ENCODE results near the gene ZNF223. TPM values are rescaled to one million over a fixed set of nuclear protein-coding genes. Genes with fewer than 3 reads are reported as not detected.
A peak's percentile ranks its signal among the peaks of the same experiment; 100 is the strongest.

ZNF223 gene
- total RNA-seq, 8 experiments from 2014 or later: 3.9 to 11.4 (median 7.2) TPM

DNA sequence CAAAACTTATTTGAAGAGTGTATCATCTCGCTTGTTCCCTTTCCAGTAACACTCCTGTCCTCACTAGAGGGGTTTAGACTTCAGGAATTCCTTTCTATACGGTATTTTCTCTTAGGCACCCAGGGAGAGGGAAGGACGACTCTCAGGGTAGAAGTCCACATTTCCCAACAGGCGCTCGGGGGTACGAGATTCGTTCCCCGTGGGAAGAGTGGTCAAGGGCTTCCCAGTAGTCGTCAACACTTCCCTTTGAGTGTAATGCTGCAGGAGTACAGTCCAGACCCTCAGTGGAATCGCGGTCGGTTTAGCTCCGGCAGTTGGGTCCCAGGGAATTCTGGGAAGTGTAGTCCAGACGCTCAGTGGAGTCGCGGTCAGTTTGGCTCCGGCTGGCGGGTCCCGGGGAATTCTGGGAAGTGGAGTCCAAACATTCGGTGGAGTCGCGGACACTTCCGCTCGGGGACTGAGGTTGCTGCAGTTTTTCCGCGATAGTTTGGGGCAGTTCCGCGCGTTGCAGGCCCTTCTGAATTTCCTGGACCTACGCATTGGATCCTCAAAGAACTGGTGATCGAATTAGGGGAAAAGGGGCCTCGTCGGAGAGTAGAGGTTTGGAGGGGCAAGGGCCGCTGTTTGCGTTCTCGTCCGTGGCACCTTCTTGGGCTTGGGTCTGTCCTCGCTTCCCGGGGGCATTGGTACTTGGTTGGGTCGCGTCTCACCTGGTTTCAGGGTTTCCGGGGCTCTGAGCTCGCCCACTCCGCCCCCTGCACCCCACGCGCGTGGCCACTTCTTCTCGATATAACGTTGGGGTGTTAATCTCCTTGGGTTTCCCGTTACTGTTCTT is 42.3 kb downstream of the ZNF223 start, which contains the start of gene ZNF224:
Gene ZNF224 (plus strand): TSS at position 431 of the 835 bp plus-strand sequence. CDS start 3,513 bp downstream, outside the sequence.
- H3K4me3 ChIP-seq: peak within 1 kb of the TSS; percentile 55 to 84 (median 66)
- 0 to 2% (median 0%) methylated on average over 2 to 28 of the region's 50 CpGs; no CpG with 5 or more reads in 1 of the 10 experiments for WGBS, 10 experiments
- ATAC-seq (replicated peaks in 6 of 8): peak; percentile 92 to 100 (median 99)
- in situ Hi-C loops (cut with MboI; ENCODE audit: low pct_unique_long_range_greater_than_20kb in 2 of 9, low sequenced_read_pairs in 9 of 9, unreplicated experiment in 9 of 9): no loop called here
- H3K4me1 ChIP-seq (replicated peaks in 1 of 2): peaks cover 7% of the 10 kb centered on the region in 2 donors
- peak within 1 kb of the TSS in 1 of 2 donors; percentile 38 for H3K27ac ChIP-seq

GRCh38 chr19:44107751-44108150 is 55.9 kb downstream of the ZNF223 start:
- Histone ChIP-seq H3K27ac (no peak overlapping the region), H3K4me3 (no peak overlapping the region), H3K4me1 (replicated peaks in 1 of 2) (peaks cover 3 to 5% of the 10 kb centered on the region in 2 donors)
- WGBS, 10 experiments: 80 to 100% (median 100%) methylated on average over 1 to 3 of the region's 3 CpGs; no CpG with 5 or more reads in 5 of the 10 experiments
- ATAC-seq (replicated peaks in 6 of 8): no peak
- in situ Hi-C loops (cut with MboI; ENCODE audit: low pct_unique_long_range_greater_than_20kb in 2 of 9, low sequenced_read_pairs in 9 of 9, unreplicated experiment in 9 of 9): no loop called here

DNA sequence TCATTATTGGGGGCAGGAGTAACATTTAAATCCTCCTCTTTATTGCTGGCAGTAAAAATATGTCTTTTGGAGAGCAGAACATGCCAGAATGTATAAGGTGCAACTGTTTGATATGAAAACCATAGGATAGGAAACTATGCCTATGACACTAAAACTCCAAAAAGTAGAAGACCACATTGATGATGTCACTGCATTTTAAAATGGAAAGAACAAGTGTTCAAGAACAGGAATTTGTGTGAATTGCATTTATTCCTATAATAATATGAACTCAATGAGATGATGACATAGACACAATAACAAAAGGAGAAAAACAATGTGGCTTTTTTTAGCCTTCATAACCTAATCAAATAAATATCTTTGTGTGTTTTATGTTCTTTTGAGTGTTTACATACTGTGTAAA is 57.6 kb downstream of the ZNF223 start:
- no peak overlapping the region for H3K27ac ChIP-seq
- no peak overlapping the region for H3K4me3 ChIP-seq
- in situ Hi-C loops (cut with MboI; ENCODE audit: low pct_unique_long_range_greater_than_20kb in 2 of 9, low sequenced_read_pairs in 9 of 9, unreplicated experiment in 9 of 9): no loop called here
- peaks cover 5 to 6% of the 10 kb centered on the region in 2 donors for H3K4me1 ChIP-seq (replicated peaks in 1 of 2)
- ATAC-seq (replicated peaks in 6 of 8): no peak

GRCh38 chr19:44111910-44112463 is 60.2 kb downstream of the ZNF223 start:
- Histone ChIP-seq H3K27ac (no peak overlapping the region), H3K4me3 (peak overlapping the region in 4 of 5 donors; percentile 51 to 67 (median 58)), H3K4me1 (replicated peaks in 1 of 2) (peaks cover 5 to 8% of the 10 kb centered on the region in 2 donors)
- in situ Hi-C loops (cut with MboI; ENCODE audit: low pct_unique_long_range_greater_than_20kb in 2 of 9, low sequenced_read_pairs in 9 of 9, unreplicated experiment in 9 of 9): no loop called here
- peak in 5 of 8 experiments; percentile 37 to 67 (median 49) for ATAC-seq (replicated peaks in 6 of 8)
- WGBS, 10 experiments: 0 to 90% (median 49%) methylated on average over 3 to 16 of the region's 17 CpGs

DNA sequence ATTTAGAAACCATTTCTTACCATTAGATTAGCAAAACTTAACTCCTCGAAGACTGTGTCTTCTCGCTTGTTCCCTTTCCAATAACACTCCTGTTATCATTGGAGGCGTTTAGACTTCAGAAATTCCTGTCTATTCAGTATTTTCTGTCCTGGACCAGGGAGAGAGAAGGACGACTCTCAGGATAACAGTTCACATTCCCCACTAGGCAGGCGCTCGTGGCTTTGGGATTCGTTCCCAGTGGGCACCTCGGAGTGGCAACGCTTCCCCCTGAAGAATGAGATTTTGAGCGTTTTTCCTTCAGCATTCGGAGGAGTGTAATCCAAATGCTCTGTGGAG is 60.9 kb downstream of the ZNF223 start:
- ATAC-seq (replicated peaks in 6 of 8): no peak
- Histone ChIP-seq H3K4me3 (peak overlapping the region; percentile 51 to 67 (median 58)), H3K4me1 (replicated peaks in 1 of 2) (peaks cover 5 to 8% of the 10 kb centered on the region in 2 donors), H3K27ac (peak overlapping the region in 1 of 2 donors; percentile 24)
- in situ Hi-C loops (cut with MboI; ENCODE audit: low pct_unique_long_range_greater_than_20kb in 2 of 9, low sequenced_read_pairs in 9 of 9, unreplicated experiment in 9 of 9): no loop called here
- WGBS, 10 experiments: 0 to 4% (median 0%) methylated on average over 2 to 11 of the region's 11 CpGs

DNA sequence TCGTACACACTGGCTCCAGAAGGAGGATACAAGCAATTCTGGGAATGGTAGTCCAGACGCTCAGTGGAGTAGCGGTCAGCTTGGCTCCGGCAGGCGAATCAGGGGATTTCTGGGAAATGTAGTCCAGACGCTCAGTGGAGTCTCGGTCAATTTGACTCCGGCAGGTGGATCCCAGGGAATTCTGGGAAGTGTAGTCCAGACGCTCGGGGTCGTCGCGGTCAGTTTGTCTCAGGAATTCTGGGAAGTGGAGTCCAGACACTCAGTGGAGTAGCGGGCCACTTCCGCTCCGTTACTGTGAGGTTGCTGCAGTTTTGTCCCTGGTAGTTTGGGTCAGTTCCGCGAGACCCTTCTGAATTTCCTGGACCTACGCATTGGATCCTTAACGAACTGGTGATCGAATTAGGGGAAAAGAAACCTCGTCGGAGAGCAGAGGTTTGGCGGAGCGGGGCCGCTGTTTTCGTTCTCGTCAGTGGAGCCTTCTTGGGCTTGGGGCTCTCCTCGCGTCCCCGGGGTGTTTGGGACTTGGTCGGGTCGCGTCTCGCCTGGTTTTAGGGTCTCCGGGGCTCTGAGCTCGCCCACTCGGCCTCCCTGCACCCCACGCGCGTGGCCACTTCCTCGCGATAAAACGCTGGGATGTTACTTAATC is 61.4 kb downstream of the ZNF223 start, which contains the start of gene ZNF225:
Gene ZNF225 (plus strand): TSS at position 262 of the 646 bp plus-strand sequence. CDS start 2,429 bp downstream, outside the sequence.
- ATAC-seq (replicated peaks in 6 of 8): peak; percentile 91 to 99 (median 95)
- H3K4me3 ChIP-seq: peak within 1 kb of the TSS; percentile 51 to 67 (median 58)
- H3K4me1 ChIP-seq (replicated peaks in 1 of 2): peaks cover 5 to 8% of the 10 kb centered on the region in 2 donors
- WGBS, 10 experiments: 0 to 2% (median 0%) methylated on average over 5 to 27 of the region's 44 CpGs; no CpG with 5 or more reads in 2 of the 10 experiments
- in situ Hi-C loops (cut with MboI; ENCODE audit: low pct_unique_long_range_greater_than_20kb in 2 of 9, low sequenced_read_pairs in 9 of 9, unreplicated experiment in 9 of 9): no loop called here
- peak within 1 kb of the TSS; percentile 4 to 24 for H3K27ac ChIP-seq

GRCh38 chr19:44113784-44114390 is 62.1 kb downstream of the ZNF223 start:
- Histone ChIP-seq H3K4me3 (peak overlapping the region; percentile 51 to 67 (median 58)), H3K27ac (no peak overlapping the region), H3K4me1 (replicated peaks in 1 of 2) (peaks cover 5 to 8% of the 10 kb centered on the region in 2 donors)
- 0 to 25% (median 3%) methylated on average over 1 to 18 of the region's 18 CpGs for WGBS, 10 experiments
- ATAC-seq (replicated peaks in 6 of 8): no peak
- in situ Hi-C loops (cut with MboI; ENCODE audit: low pct_unique_long_range_greater_than_20kb in 2 of 9, low sequenced_read_pairs in 9 of 9, unreplicated experiment in 9 of 9): no loop called here

Other genes with a start within 250 kb of the ZNF223 start
- 1 to 10 TPM in 4 of 8 experiments, under 1 TPM in 4; 0.05 to 2.4 (median 1.1) TPM for gene LYPD5, start 249.6 kb upstream of the ZNF223 start, total RNA-seq
- 10 to 100 TPM in 7 of 8 experiments, 1 to 10 TPM in 1; 4.0 to 36.9 (median 13.8) TPM for gene ZNF283, start 224.7 kb upstream of the ZNF223 start, total RNA-seq
- gene ZNF404, start 168.1 kb upstream of the ZNF223 start, total RNA-seq: 10 to 100 TPM in 1 of 8 experiments, 1 to 10 TPM in 6, under 1 TPM in 1; 0.67 to 11.5 (median 4.5) TPM
- gene ZNF45, start 116.8 kb upstream of the ZNF223 start, total RNA-seq: 10 to 100 TPM in 6 of 8 experiments, 1 to 10 TPM in 2; 7.7 to 24.6 (median 13.1) TPM
- 10 to 100 TPM in 4 of 8 experiments, 1 to 10 TPM in 4; 3.9 to 12.1 (median 10.0) TPM for gene ZNF221, start 100.8 kb upstream of the ZNF223 start, total RNA-seq
- 10 to 100 TPM in 3 of 8 experiments, 1 to 10 TPM in 5; 5.1 to 12.2 (median 7.7) TPM for gene ZNF155, start 67.8 kb upstream of the ZNF223 start, total RNA-seq
- 1 to 10 TPM; 2.8 to 5.0 (median 3.7) TPM for gene ZNF230, start 49.1 kb upstream of the ZNF223 start, total RNA-seq
- 10 to 100 TPM in 5 of 8 experiments, 1 to 10 TPM in 3; 4.0 to 19.1 (median 13.0) TPM for gene ZNF222, start 26.7 kb upstream of the ZNF223 start, total RNA-seq
- gene ZNF284, start 20.1 kb downstream of the ZNF223 start, total RNA-seq: 1 to 10 TPM; 2.5 to 6.3 (median 3.5) TPM
- gene ZNF224, start 42.3 kb downstream of the ZNF223 start, total RNA-seq: 10 to 100 TPM; 14.8 to 40.0 (median 20.3) TPM
- 10 to 100 TPM in 1 of 8 experiments, 1 to 10 TPM in 7; 3.7 to 10.4 (median 6.2) TPM for gene ZNF225, start 61.4 kb downstream of the ZNF223 start, total RNA-seq
- 10 to 100 TPM in 6 of 8 experiments, 1 to 10 TPM in 2; 9.4 to 15.1 (median 11.2) TPM for gene ZNF234, start 89.5 kb downstream of the ZNF223 start, total RNA-seq
- 10 to 100 TPM; 19.6 to 56.9 (median 41.6) TPM for gene ZNF226, start 113.1 kb downstream of the ZNF223 start, total RNA-seq
- 10 to 100 TPM; 17.3 to 35.7 (median 28.7) TPM for gene ZNF227, start 160.5 kb downstream of the ZNF223 start, total RNA-seq
- 1 to 10 TPM in 7 of 8 experiments, under 1 TPM in 1; 0.75 to 8.4 (median 1.9) TPM for gene ZNF233, start 207.8 kb downstream of the ZNF223 start, total RNA-seq

All from motor neuron (in vitro differentiated cells).